HEK293 (cell line): ENCODE measurements around the gene TAC4.

Source experiments
- CTCF ChIA-PET: fragments of 350-600 bp; formaldehyde crosslinking; extraction: SDS; loops from one replicate; lab custom pipeline; 2021; ENCODE audit warnings: antibody characterized with exemption; lab: Yijun Ruan, JAX
- POLR2A ChIA-PET: fragments of 300-600 bp; formaldehyde crosslinking; extraction: SDS; loops from one replicate; lab custom pipeline; 2020; ENCODE audit warnings: antibody characterized with exemption, inconsistent platforms; lab: Yijun Ruan, JAX
- H3K27ac ChIP-seq: fragments of 200-500 bp; sonication (Bioruptor generic); 2 replicates; pipeline ENCODE4 v1.5.1; 2014; ENCODE audit warnings: low read depth, low read length, control low read depth, inconsistent platforms; ENCODE audit errors: extremely low read depth
- H3K36me3 ChIP-seq, 2 experiments: fragments of 200-500 bp in 1 of 2; sonication (Bioruptor generic) in 1 of 2; 1 replicate in 1 of 2; 2 replicates in 1 of 2; pipeline ENCODE4 v1.5.1; 2014 to 2017; ENCODE audit warnings: inconsistent platforms in 2 of 2, low read length in 2 of 2; ENCODE audit not compliant: control insufficient read depth in 2 of 2, insufficient read depth in 1 of 2
- H3K4me1 ChIP-seq: fragments of 200-500 bp; sonication (Bioruptor generic); 2 replicates; pipeline ENCODE4 v1.5.1; 2014; ENCODE audit warnings: mild to moderate bottlenecking, low read length, inconsistent platforms; ENCODE audit not compliant: control insufficient read depth, insufficient read depth
- H3K4me3 ChIP-seq: 2 replicates; pipeline ENCODE4 v1.5.1; 2011; ENCODE audit warnings: low read depth, mild to moderate bottlenecking, control low read depth, low read length, moderate library complexity
- H3K9me3 ChIP-seq: fragments of 200-500 bp; sonication (Bioruptor generic); 2 replicates; pipeline ENCODE4 v1.5.1; 2014; ENCODE audit warnings: low read depth, low read length, inconsistent platforms; ENCODE audit not compliant: control insufficient read depth, insufficient read depth
- GLIS2 ChIP-seq: fragments of 450-650 bp; formaldehyde crosslinking; IDR thresholded peaks from 2 replicates; pipeline ENCODE4 v1.5.1; 2016; ENCODE audit warnings: missing biosample characterization, missing genetic modification characterization
- MYNN ChIP-seq: fragments of 450-650 bp; formaldehyde crosslinking; IDR thresholded peaks from 2 replicates; pipeline ENCODE4 v1.5.1; 2016; ENCODE audit warnings: missing biosample characterization, missing genetic modification characterization, borderline replicate concordance
- PRDM1 ChIP-seq: fragments of 450-650 bp; formaldehyde crosslinking; IDR thresholded peaks from 2 replicates; pipeline ENCODE4; 2016; ENCODE audit warnings: missing biosample characterization, missing genetic modification characterization
- RBAK ChIP-seq: fragments of 450-650 bp; formaldehyde crosslinking; IDR thresholded peaks from 2 replicates; pipeline ENCODE4 v1.5.1; 2016; ENCODE audit warnings: missing biosample characterization, missing genetic modification characterization
- SCRT2 ChIP-seq: fragments of 450-650 bp; formaldehyde crosslinking; IDR thresholded peaks from 2 replicates; pipeline ENCODE4 v1.5.1; 2016; ENCODE audit warnings: missing biosample characterization, missing genetic modification characterization
- ZBTB21 ChIP-seq: fragments of 450-650 bp; formaldehyde crosslinking; IDR thresholded peaks from 2 replicates; pipeline ENCODE4 v1.5.1; 2017; ENCODE audit warnings: missing biosample characterization, missing genetic modification characterization
- ZIC2 ChIP-seq: fragments of 450-650 bp; formaldehyde crosslinking; IDR thresholded peaks from 2 replicates; pipeline ENCODE4 v1.5.1; 2016; ENCODE audit warnings: missing biosample characterization, missing genetic modification characterization
- ZNF10 ChIP-seq: fragments of 450-650 bp; formaldehyde crosslinking; IDR thresholded peaks from 2 replicates; pipeline ENCODE4 v1.5.1; 2017; ENCODE audit warnings: missing biosample characterization, missing genetic modification characterization
- ZNF23 ChIP-seq: fragments of 450-650 bp; formaldehyde crosslinking; IDR thresholded peaks from 2 replicates; pipeline ENCODE4 v1.5.1; 2016; ENCODE audit warnings: missing biosample characterization, missing genetic modification characterization, borderline replicate concordance
- ZNF24 ChIP-seq: fragments of 450-650 bp; formaldehyde crosslinking; IDR thresholded peaks from 2 replicates; pipeline ENCODE4 v1.5.1; 2016; ENCODE audit warnings: missing biosample characterization, missing genetic modification characterization
- ZNF248 ChIP-seq: fragments of 450-650 bp; formaldehyde crosslinking; IDR thresholded peaks from 2 replicates; pipeline ENCODE4 v1.5.1; 2017; ENCODE audit warnings: missing biosample characterization, missing genetic modification characterization
- ZNF610 ChIP-seq: fragments of 450-650 bp; formaldehyde crosslinking; IDR thresholded peaks from 2 replicates; pipeline ENCODE4 v1.5.1; 2016; ENCODE audit warnings: missing biosample characterization, missing genetic modification characterization, borderline replicate concordance
- ZNF707 ChIP-seq: fragments of 450-650 bp; formaldehyde crosslinking; IDR thresholded peaks from 2 replicates; pipeline ENCODE4 v1.5.1; 2016; ENCODE audit warnings: missing biosample characterization, missing genetic modification characterization
- ZNF76 ChIP-seq: fragments of 450-650 bp; formaldehyde crosslinking; IDR thresholded peaks from 2 replicates; pipeline ENCODE4; 2016; ENCODE audit warnings: low read depth, missing biosample characterization, missing genetic modification characterization, borderline replicate concordance
- ZSCAN4 ChIP-seq: fragments of 450-650 bp; formaldehyde crosslinking; IDR thresholded peaks from 2 replicates; pipeline ENCODE4 v1.5.1; 2017; ENCODE audit warnings: missing biosample characterization, missing genetic modification characterization
- ZSCAN5A ChIP-seq: fragments of 450-650 bp; formaldehyde crosslinking; IDR thresholded peaks from 2 replicates; pipeline ENCODE4 v1.5.1; 2016; ENCODE audit warnings: missing biosample characterization, missing genetic modification characterization

Gene TAC4

GRCh38 chr17:49848019-49848473 is at the start of gene TAC4:
TSS of gene TAC4 (minus strand) at chr17:49848069. CDS start at chr17:49848017, 52 bp downstream.
- CTCF ChIA-PET = interaction anchor here (0.7 to 4.8 kb wide), 3 partner anchors 150 to 290 kb away, joined by 3 to 30 read pairs (median 3); no protein-coding TSS in a partner anchor

GRCh38 chr17:49896860-49897259 is 49.0 kb upstream of the TAC4 start:
- ChIA-PET POLR2A (no interaction called here), CTCF (interaction anchor here (1.2 to 7.8 kb wide), 4 partner anchors 16 to 100 kb away, joined by 4 to 73 read pairs (median 16); partner anchors contain the start of gene DLX3)
- Histone ChIP-seq H3K4me1 (peaks cover 2% of the 10 kb centered on the region; the same call in 1 of the 2 replicates), H3K4me3 (no peak overlapping the region), H3K9me3 (no peaks in the 10 kb centered on the region), H3K27ac (no peak overlapping the region), H3K36me3 (no peaks in the 10 kb centered on the region)
- no peak for TF ChIP-seq ZNF610
- no peak for TF ChIP-seq ZNF23 (tag by site-specific recombination)

More at GRCh38 chr17:49848019-49848473, at the start of gene TAC4:
- Histone ChIP-seq H3K4me1 (peaks cover 5% of the 10 kb centered on the region; the same call in 1 of the 2 replicates), H3K9me3 (no peaks in the 10 kb centered on the region), H3K27ac (no peak within 1 kb of the TSS), H3K36me3 (peaks cover 6 to 40% of the 10 kb centered on the region in 2 experiments; a peak in 2 of 3 replicates), H3K4me3 (no peak within 1 kb of the TSS)
- TF ChIP-seq ZNF248 (no peak), RBAK (tag by site-specific recombination) (no peak), MYNN (tag by site-specific recombination) (no peak), ZNF707 (tag by site-specific recombination) (no peak), ZNF76 (tag by site-specific recombination) (no peak), ZSCAN4 (tag by site-specific recombination) (no peak), ZIC2 (peak; percentile 42; the same call in 1 of the 2 replicates), GLIS2 (tag by site-specific recombination) (no peak), ZNF10 (tag by site-specific recombination) (no peak)
- POLR2A ChIA-PET = no interaction called here

GRCh38 chr17:49896222-49896621 is 48.4 kb upstream of the TAC4 start:
- H3K4me1 ChIP-seq = no peaks in the 10 kb centered on the region
- POLR2A ChIA-PET = no interaction called here

GRCh38 chr17:49895812-49896211 is 47.9 kb upstream of the TAC4 start:
- ChIA-PET CTCF (interaction anchor here (0.6 to 7.8 kb wide), 5 partner anchors 10 to 101 kb away, joined by 3 to 73 read pairs (median 6); partner anchors contain the start of gene DLX3), POLR2A (no interaction called here)
- H3K36me3 ChIP-seq = no peaks in the 10 kb centered on the region
- H3K27ac ChIP-seq = no peak overlapping the region
- TF ChIP-seq ZNF24 (tag by site-specific recombination) (peak; percentile 58; the same call in 1 of the 2 replicates), SCRT2 (peak; percentile 55), ZBTB21 (tag by site-specific recombination) (no peak)
- no peak overlapping the region for H3K4me3 ChIP-seq
- H3K4me1 ChIP-seq = no peaks in the 10 kb centered on the region
- H3K9me3 ChIP-seq = no peaks in the 10 kb centered on the region

More at GRCh38 chr17:49896222-49896621, 48.4 kb upstream of the TAC4 start:
- CTCF ChIA-PET = interaction anchor here (0.6 to 7.8 kb wide), 5 partner anchors 10 to 100 kb away, joined by 3 to 73 read pairs (median 6); partner anchors contain the start of gene DLX3
- no peak overlapping the region for H3K4me3 ChIP-seq
- H3K9me3 ChIP-seq = no peaks in the 10 kb centered on the region
- TF ChIP-seq ZSCAN5A (tag by site-specific recombination) (no peak), PRDM1 (tag by site-specific recombination) (0 out of 2 replicates have a peak, but pooled peaks have one; percentile 22)
- TF ChIP-seq, all 188 proteins: peak for 1
- no peak overlapping the region for H3K27ac ChIP-seq
- no peaks in the 10 kb centered on the region for H3K36me3 ChIP-seq
